ENCODE data around the gene ALK. TPM values are rescaled to one million over a fixed set of nuclear protein-coding genes. Genes with fewer than 3 reads are reported as not detected.
A peak's percentile ranks its signal among the peaks of the same experiment; 100 is the strongest.

ALK gene
- total RNA-seq (2014; rRNA removed; shearing (Covaris generic)): 3.7 and 4.8 TPM in 2 replicates
- 3.4 and 5.6 TPM in 2 replicates for polyA plus RNA-seq (2015; cell fraction: cytosol; rRNA removed)
- polyA plus RNA-seq (2015; cell fraction: nucleus; rRNA removed): 2.0 and 3.5 TPM in 2 replicates

DNA sequence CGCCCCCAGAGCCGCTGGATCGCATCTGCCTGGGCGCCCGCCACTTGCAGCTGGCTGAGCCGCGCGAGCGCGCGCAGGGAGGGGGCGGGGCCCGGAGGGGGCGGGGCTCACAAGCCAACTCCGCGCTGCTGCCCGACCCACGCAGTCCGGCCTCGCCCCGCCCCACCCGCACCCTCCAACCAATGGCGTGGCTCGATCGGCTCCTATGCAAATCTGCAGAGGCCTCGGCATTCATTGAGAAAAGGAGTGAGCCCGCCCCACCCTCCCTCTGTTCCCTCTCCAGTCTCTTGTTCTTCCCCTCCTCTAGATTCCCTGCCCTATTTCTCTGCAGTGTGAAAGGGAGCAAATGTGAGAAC is at the start of gene ALK:
Gene ALK (minus strand): TSS at position 27 of the 356 bp plus-strand sequence. CDS start 927 bp downstream, outside the sequence.
- in situ Hi-C loops (cut with HindIII; ENCODE audit: low pct_unique_long_range_greater_than_20kb, low sequenced_read_pairs): no loop called here
- DNase-seq (ENCODE audit: low read depth, low spot score): peak; percentile 97

- DNase-seq (ENCODE audit: low read depth, low spot score): no peak
- in situ Hi-C loops (cut with HindIII; ENCODE audit: low pct_unique_long_range_greater_than_20kb, low sequenced_read_pairs): no loop called here
Observed at GRCh38 chr2:29966266-29966665, 44.9 kb upstream of the ALK start.

- no peak for DNase-seq (ENCODE audit: low read depth, low spot score)
- in situ Hi-C loops (cut with HindIII; ENCODE audit: low pct_unique_long_range_greater_than_20kb, low sequenced_read_pairs): no loop called here
Observed at GRCh38 chr2:29963972-29964570, 42.7 kb upstream of the ALK start.

DNA sequence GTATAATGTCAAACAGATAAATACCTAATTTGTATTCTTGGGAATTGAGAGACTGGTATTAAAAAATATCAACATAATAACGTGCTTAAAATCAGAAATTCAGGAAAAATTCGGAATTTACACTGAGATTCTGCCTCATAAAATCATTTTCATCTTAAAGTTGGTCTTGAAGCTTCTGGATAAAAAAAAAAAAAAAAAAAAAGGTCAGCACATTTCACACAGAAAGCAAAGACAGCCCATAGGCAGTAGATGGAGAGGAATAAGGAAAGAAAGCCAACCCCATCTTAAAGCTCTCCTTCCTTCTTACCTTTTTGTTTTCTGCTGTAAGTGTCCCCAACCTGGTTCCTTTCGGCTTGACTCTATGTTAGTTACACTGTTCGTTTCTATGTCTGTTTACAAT is 41.5 kb upstream of the ALK start:
- DNase-seq (ENCODE audit: low read depth, low spot score): no peak
- in situ Hi-C loops (cut with HindIII; ENCODE audit: low pct_unique_long_range_greater_than_20kb, low sequenced_read_pairs): no loop called here

DNA sequence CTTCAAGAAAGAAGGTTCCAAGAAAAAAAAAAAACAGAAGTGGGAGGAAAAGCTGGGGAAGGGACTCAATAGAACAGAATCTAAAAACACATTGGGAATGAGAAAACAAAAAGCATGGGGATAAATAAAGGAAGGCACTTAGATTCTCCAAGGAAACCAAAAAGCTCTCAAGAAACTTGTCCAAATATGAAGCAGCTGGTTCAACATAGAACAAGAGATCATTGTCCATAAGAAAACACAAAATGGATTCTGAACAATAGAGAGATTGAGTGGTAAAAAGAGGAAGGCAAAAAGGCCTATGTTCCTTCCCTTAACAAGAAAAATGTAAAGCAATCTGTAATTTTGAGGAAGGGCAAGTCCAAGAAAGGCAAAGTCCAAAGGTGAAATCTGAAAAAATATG is 32.9 kb upstream of the ALK start:
- DNase-seq (ENCODE audit: low read depth, low spot score): peak; percentile 67
- in situ Hi-C loops (cut with HindIII; ENCODE audit: low pct_unique_long_range_greater_than_20kb, low sequenced_read_pairs): no loop called here

- DNase-seq (ENCODE audit: low read depth, low spot score): no peak
- in situ Hi-C loops (cut with HindIII; ENCODE audit: low pct_unique_long_range_greater_than_20kb, low sequenced_read_pairs): no loop called here
Observed at GRCh38 chr2:29952973-29953372, 31.6 kb upstream of the ALK start.

DNA sequence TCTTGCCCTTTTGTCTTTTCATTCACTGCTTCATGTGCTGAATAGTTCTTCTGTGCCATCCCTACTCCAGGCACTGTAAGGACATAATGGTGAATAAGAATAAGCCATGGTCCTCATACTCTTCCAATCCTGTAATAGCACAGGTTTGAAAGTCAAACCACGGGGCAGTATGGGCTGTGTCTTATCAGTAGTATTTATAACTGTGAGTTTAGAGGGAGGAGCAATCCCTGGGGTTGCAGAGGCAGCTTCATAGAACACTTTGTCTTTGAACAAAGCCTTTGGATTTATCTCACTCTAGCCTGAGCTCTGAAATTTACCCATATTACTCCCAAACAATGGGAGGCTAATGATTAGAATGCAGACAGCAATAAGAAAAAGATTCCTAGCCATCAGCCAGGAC is 30.2 kb upstream of the ALK start:
- in situ Hi-C loops (cut with HindIII; ENCODE audit: low pct_unique_long_range_greater_than_20kb, low sequenced_read_pairs): no loop called here
- peak; percentile 13 for DNase-seq (ENCODE audit: low read depth, low spot score)

- in situ Hi-C loops (cut with HindIII; ENCODE audit: low pct_unique_long_range_greater_than_20kb, low sequenced_read_pairs): no loop called here
- no peak for DNase-seq (ENCODE audit: low read depth, low spot score)
Observed at GRCh38 chr2:29950481-29950880, 29.1 kb upstream of the ALK start.

DNA sequence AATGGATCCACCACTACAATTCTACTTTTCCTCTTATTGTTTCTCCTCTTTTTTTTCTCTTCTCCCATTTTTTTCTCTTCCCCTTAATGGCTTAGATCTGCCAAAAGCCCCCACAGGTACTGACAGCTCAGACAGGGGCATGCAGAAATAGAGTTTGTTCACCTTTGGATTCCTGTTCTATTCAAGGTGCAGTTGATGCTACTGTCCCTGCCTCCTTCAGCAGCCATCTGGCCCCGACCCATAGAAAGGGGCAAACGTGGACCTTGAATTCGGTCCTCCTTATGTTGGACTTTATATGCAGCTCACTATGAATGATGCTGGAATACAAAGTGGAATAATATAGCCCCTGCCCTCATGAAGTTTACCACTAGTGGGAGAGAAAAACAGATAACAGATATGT is 27.7 kb upstream of the ALK start:
- in situ Hi-C loops (cut with HindIII; ENCODE audit: low pct_unique_long_range_greater_than_20kb, low sequenced_read_pairs): no loop called here
- DNase-seq (ENCODE audit: low read depth, low spot score): no peak

DNA sequence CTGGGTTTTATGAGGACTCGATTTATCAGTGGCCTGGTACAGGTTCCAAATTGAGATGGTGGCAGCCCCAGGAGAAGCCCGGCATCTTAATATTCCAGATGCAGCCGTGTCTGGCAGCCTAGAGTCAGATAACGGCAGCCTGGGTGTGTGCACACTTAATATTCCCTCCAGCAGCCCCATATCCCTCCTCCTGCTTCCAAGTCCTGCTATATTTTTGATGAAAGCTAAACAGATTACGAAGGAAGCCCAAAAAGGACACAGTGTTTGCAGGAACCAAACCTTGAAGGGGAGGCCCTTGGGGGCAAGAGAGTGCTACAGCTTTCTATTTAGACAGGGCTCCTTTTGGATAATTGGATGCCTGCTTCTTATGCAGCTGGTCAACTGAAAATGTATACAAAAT is 25.1 kb upstream of the ALK start:
- in situ Hi-C loops (cut with HindIII; ENCODE audit: low pct_unique_long_range_greater_than_20kb, low sequenced_read_pairs): no loop called here
- no peak for DNase-seq (ENCODE audit: low read depth, low spot score)

GRCh38 chr2:29942711-29943110 is 21.3 kb upstream of the ALK start:
- DNase-seq (ENCODE audit: low read depth, low spot score): no peak
- in situ Hi-C loops (cut with HindIII; ENCODE audit: low pct_unique_long_range_greater_than_20kb, low sequenced_read_pairs): no loop called here

DNA sequence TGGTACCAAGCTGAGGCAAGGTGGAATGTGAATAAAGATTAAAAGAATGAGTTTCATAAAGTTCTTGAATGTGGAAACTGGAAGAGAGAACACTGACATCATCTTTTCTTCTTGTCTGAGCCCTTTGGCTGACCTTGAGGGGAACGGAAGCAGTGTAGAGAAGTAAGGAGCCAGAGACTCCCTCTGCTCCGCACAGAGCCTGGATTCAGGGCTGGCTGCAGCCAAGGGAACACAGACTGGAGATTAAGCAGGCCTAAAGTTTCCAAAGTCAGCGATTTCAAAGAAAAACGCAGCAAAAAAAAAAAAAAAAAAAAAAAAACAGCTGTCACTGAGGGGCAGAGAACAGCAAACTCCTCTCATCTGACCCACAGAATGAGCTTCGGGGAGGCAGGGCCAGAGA is 19.3 kb upstream of the ALK start:
- in situ Hi-C loops (cut with HindIII; ENCODE audit: low pct_unique_long_range_greater_than_20kb, low sequenced_read_pairs): no loop called here
- no peak for DNase-seq (ENCODE audit: low read depth, low spot score)

GRCh38 chr2:29936020-29936419 is 14.6 kb upstream of the ALK start:
- in situ Hi-C loops (cut with HindIII; ENCODE audit: low pct_unique_long_range_greater_than_20kb, low sequenced_read_pairs): no loop called here
- DNase-seq (ENCODE audit: low read depth, low spot score): no peak

DNA sequence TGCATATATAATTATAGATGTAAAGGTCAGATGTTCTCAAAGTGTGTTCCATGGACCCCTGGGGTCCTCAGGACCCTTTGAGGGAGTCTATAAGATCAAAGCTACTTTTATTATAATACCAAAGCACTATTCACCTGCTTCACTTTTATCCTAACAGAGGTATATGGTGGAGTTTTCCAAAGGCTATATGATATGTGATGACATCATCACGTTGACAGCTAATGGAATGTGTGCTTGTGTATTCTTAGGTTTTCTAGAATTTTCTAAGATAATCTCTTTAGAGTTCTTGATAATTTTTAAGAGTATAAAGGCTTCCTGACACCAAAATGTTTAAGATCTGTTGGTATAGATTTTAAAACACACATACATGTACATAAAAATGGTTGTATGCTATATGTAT is 10.4 kb upstream of the ALK start:
- in situ Hi-C loops (cut with HindIII; ENCODE audit: low pct_unique_long_range_greater_than_20kb, low sequenced_read_pairs): no loop called here
- no peak for DNase-seq (ENCODE audit: low read depth, low spot score)

GRCh38 chr2:29923110-29923721 is 1.8 kb upstream of the ALK start:
- peak; percentile 91 for DNase-seq (ENCODE audit: low read depth, low spot score)
- in situ Hi-C loops (cut with HindIII; ENCODE audit: low pct_unique_long_range_greater_than_20kb, low sequenced_read_pairs): no loop called here

DNA sequence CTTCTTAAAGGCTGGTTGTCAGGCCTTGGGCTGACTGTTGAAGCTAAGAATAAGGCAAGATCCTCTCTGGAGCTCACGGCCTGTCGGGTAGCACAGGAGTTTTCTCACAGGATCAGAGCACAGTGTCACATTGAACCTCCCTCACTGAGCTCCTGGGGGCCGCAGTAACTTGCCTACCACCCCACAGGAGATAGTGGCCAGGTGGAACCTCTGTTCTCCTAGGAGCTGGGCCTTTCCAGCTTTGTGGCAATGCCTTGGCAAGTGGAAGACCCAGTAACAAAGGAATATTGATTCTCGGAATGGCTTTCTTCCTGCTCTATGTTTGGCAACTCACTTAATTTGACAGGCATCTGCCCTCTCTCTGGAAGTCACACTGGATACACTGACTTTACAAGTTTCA is 1.2 kb upstream of the ALK start:
- in situ Hi-C loops (cut with HindIII; ENCODE audit: low pct_unique_long_range_greater_than_20kb, low sequenced_read_pairs): no loop called here
- DNase-seq (ENCODE audit: low read depth, low spot score): no peak

GRCh38 chr2:29920631-29921559 is 491 bp downstream of the ALK start:
- peak; percentile 29 for DNase-seq (ENCODE audit: low read depth, low spot score)
- in situ Hi-C loops (cut with HindIII; ENCODE audit: low pct_unique_long_range_greater_than_20kb, low sequenced_read_pairs): no loop called here

GRCh38 chr2:29920130-29920577 is 1.2 kb downstream of the ALK start:
- in situ Hi-C loops (cut with HindIII; ENCODE audit: low pct_unique_long_range_greater_than_20kb, low sequenced_read_pairs): no loop called here
- DNase-seq (ENCODE audit: low read depth, low spot score): peak; percentile 32
